Measurements from ENCODE around the gene PCSK5.

The PCSK5 gene

GRCh38 chr9:76188905-76189304 lies 298.4 kb downstream of the PCSK5 start:
- H3K4me3 ChIP-seq (replicated peaks; ENCODE audit: low read depth, low read length) = no peak overlapping the region
- no peak for TF ChIP-seq CTCF (IDR thresholded peaks at IDR 0.05; ENCODE audit: low read depth, low read length, missing control alignments)
- no peak for DNase-seq (ENCODE audit: extremely low read depth, low read depth)

- no peak overlapping the region for H3K4me3 ChIP-seq (replicated peaks; ENCODE audit: low read depth, low read length)
- no peak for TF ChIP-seq CTCF (IDR thresholded peaks at IDR 0.05; ENCODE audit: low read depth, low read length, missing control alignments)
- no peak for DNase-seq (ENCODE audit: extremely low read depth, low read depth)
Measured at GRCh38 chr9:76191493-76191892, 301.0 kb downstream of the PCSK5 start.

GRCh38 chr9:76192013-76192412 lies 301.5 kb downstream of the PCSK5 start:
- no peak for DNase-seq (ENCODE audit: extremely low read depth, low read depth)
- TF ChIP-seq CTCF (IDR thresholded peaks at IDR 0.05; ENCODE audit: low read depth, low read length, missing control alignments) = no peak
- H3K4me3 ChIP-seq (replicated peaks; ENCODE audit: low read depth, low read length) = no peak overlapping the region

GRCh38 chr9:76194896-76195295 lies 304.4 kb downstream of the PCSK5 start:
- no peak for TF ChIP-seq CTCF (IDR thresholded peaks at IDR 0.05; ENCODE audit: low read depth, low read length, missing control alignments)
- DNase-seq (ENCODE audit: extremely low read depth, low read depth) = no peak
- H3K4me3 ChIP-seq (replicated peaks; ENCODE audit: low read depth, low read length) = no peak overlapping the region

GRCh38 chr9:76198336-76198735 lies 307.9 kb downstream of the PCSK5 start:
- no peak for DNase-seq (ENCODE audit: extremely low read depth, low read depth)
- TF ChIP-seq CTCF (IDR thresholded peaks at IDR 0.05; ENCODE audit: low read depth, low read length, missing control alignments) = no peak
- H3K4me3 ChIP-seq (replicated peaks; ENCODE audit: low read depth, low read length) = no peak overlapping the region

GRCh38 chr9:76200315-76200714 lies 309.8 kb downstream of the PCSK5 start:
- H3K4me3 ChIP-seq (replicated peaks; ENCODE audit: low read depth, low read length) = no peak overlapping the region
- no peak for DNase-seq (ENCODE audit: extremely low read depth, low read depth)
- TF ChIP-seq CTCF (IDR thresholded peaks at IDR 0.05; ENCODE audit: low read depth, low read length, missing control alignments) = no peak

GRCh38 chr9:76200745-76201144 lies 310.3 kb downstream of the PCSK5 start:
- no peak overlapping the region for H3K4me3 ChIP-seq (replicated peaks; ENCODE audit: low read depth, low read length)
- TF ChIP-seq CTCF (IDR thresholded peaks at IDR 0.05; ENCODE audit: low read depth, low read length, missing control alignments) = no peak
- no peak for DNase-seq (ENCODE audit: extremely low read depth, low read depth)

Measured in HFF-Myc (cell line).